Gastroesophageal sphincter (tissue), 3 donors: Measurements from ENCODE around the gene ZNF821.

Experiments used
- EP300 ChIP-seq: sonication (generic); formaldehyde crosslinking; IDR thresholded peaks from one replicate; pipeline ENCODE4 v1.6.1; 2017; ENCODE audit warnings: antibody characterized with exemption, mild to moderate bottlenecking
- TF ChIP-seq, protein P1 (sequence below), 4 experiments: fragments of 200-600 bp in 2 of 4; fragments of 450-650 bp in 2 of 4; sonication (generic) in 1 of 4; IDR thresholded peaks; one replicate each; pipeline ENCODE4 v1.5.1; 2017 to 2019; ENCODE audit warnings: antibody characterized with exemption in 4 of 4, mild to moderate bottlenecking in 2 of 4, moderate library complexity in 2 of 4

DNA sequence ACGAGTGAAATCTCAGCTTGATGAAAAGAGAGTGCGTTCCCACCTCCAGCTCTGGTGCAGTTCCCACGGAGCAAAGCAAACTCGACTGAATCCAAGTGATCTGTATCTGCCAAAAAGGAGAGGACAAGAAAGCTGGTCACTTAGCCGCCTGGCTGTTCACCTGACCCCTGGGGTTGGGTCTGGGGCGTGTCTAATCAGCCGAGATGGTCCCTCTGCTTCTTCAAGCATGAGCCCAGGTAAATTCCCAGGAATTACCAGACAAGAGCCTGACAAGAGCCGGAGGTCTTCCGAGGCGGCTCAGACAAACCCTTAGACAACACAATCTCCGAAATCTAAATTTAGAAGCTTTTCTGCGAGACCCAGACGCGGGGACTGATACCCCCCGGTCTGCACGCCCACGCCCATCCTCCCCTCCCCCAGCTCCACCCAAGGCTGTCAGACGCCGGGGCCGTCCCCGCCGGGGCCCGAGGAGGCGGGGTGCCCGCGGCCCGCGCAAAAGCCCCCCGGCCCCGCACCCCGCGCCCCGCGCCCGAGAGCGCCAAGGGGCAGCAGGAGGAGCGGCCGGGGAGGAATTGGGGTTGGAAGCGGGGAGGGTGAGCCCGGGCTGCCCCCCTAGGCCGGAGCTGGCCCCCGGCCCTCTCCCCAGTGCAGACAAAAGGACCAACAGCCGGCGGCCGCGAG is 674 bp downstream of the ZNF821 start:
- TF ChIP-seq, protein P1, sequence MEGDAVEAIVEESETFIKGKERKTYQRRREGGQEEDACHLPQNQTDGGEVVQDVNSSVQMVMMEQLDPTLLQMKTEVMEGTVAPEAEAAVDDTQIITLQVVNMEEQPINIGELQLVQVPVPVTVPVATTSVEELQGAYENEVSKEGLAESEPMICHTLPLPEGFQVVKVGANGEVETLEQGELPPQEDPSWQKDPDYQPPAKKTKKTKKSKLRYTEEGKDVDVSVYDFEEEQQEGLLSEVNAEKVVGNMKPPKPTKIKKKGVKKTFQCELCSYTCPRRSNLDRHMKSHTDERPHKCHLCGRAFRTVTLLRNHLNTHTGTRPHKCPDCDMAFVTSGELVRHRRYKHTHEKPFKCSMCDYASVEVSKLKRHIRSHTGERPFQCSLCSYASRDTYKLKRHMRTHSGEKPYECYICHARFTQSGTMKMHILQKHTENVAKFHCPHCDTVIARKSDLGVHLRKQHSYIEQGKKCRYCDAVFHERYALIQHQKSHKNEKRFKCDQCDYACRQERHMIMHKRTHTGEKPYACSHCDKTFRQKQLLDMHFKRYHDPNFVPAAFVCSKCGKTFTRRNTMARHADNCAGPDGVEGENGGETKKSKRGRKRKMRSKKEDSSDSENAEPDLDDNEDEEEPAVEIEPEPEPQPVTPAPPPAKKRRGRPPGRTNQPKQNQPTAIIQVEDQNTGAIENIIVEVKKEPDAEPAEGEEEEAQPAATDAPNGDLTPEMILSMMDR (IDR thresholded peaks at IDR 0.05) = no peak
- no peak for TF ChIP-seq EP300
